HCT116 (cell line): Measurements from ENCODE around the gene PEDS1. TPM values are rescaled to one million over a fixed set of nuclear protein-coding genes. Genes with fewer than 3 reads are reported as not detected.
A peak's percentile ranks its signal among the peaks of the same experiment; 100 is the strongest.

ENCODE experiments used
- ATAC-seq: fragments of 200-7000 bp; cut with Tn5 transposase; 2 replicates; pipeline ENCODE4 v1.9.1; 2020; ENCODE audit warnings: mild to moderate bottlenecking, moderate library complexity
- BruUV-seq: library from RNA; stranded (reverse); fragments of 400-500 nt; replicated peaks from 2 replicates; lab custom pipeline; 2021; lab: Mats Ljungman, UMichigan
- CTCF ChIA-PET: fragments of 300-600 bp; sonication (Branson Sonifier 250); formaldehyde crosslinking; loops from one replicate; lab custom pipeline; 2021; ENCODE audit warnings: antibody characterized with exemption; lab: Charles Lee
- POLR2A ChIA-PET: fragments of 300-600, 350-600 bp; sonication (Branson Sonifier 250); formaldehyde crosslinking; loops from one replicate; lab custom pipeline; 2021; ENCODE audit warnings: antibody characterized with exemption; lab: Charles Lee
- RAD21 ChIA-PET, 2 experiments: fragments of 300-600 bp; sonication (Branson Sonifier 250); formaldehyde crosslinking; loops; one replicate each; lab custom pipeline; 2023; ENCODE audit warnings: low total read pairs in 2 of 2; ENCODE audit not compliant: uncharacterized antibody in 2 of 2, unreplicated experiment in 2 of 2, low non-redundant PET in 1 of 2; lab: Charles Lee
- DNase-seq: peaks from one replicate; pipeline ENCODE4 v3.0.0-alpha.2; 2010; ENCODE audit warnings: low read depth, low spot score
- H2AFZ ChIP-seq: fragments of 200-600 bp; shearing (Covaris generic), sonication (generic); 2 replicates; pipeline ENCODE4 v1.6.1; 2017; ENCODE audit warnings: low read depth, mixed run types, mixed read lengths, antibody characterized with exemption, low read length; ENCODE audit not compliant: poor library complexity, severe bottlenecking
- H3K27ac ChIP-seq: 2 replicates; pipeline ENCODE4 v1.5.1; 2012; ENCODE audit warnings: low read depth, low read length
- H3K27me3 ChIP-seq: fragments of 200-600 bp; sonication (generic); 2 replicates; pipeline ENCODE4 v1.6.1; 2016; ENCODE audit warnings: mixed run types, low read length, mixed read lengths; ENCODE audit not compliant: insufficient read depth
- H3K36me3 ChIP-seq, 2 experiments: fragments of 200-500 bp in 1 of 2; fragments of 200-600 bp in 1 of 2; sonication (Bioruptor generic) in 1 of 2; sonication (generic) in 1 of 2; 2 replicates each; pipeline versions ENCODE4 v1.5.1 to v1.6.1; 2014 to 2016; ENCODE audit warnings: low read length in 2 of 2, inconsistent platforms in 1 of 2, mixed read lengths in 1 of 2, mixed run types in 1 of 2; ENCODE audit not compliant: insufficient read depth in 2 of 2, control insufficient read depth in 1 of 2
- H3K4me1 ChIP-seq, 2 experiments: fragments of 200-600 bp in 1 of 2; sonication (generic) in 1 of 2; 2 replicates each; pipeline versions ENCODE4 v1.5.1 to v1.6.1; 2012 to 2017; ENCODE audit warnings: low read length in 2 of 2, inconsistent platforms in 1 of 2, mild to moderate bottlenecking in 1 of 2, mixed read lengths in 1 of 2, mixed run types in 1 of 2, moderate library complexity in 1 of 2; ENCODE audit not compliant: insufficient read depth in 2 of 2, control insufficient read depth in 1 of 2
- H3K4me2 ChIP-seq: fragments of 200-600 bp; sonication (generic); 2 replicates; pipeline ENCODE4 v1.6.1; 2017; ENCODE audit warnings: mixed run types, low read length, mixed read lengths
- H3K4me3 ChIP-seq, 2 experiments: fragments of 200-600 bp in 1 of 2; sonication (generic) in 1 of 2; replicated peaks in 1 of 2; 2 replicates each; pipeline ENCODE4 v1.5.1; 2011 to 2016; ENCODE audit warnings: low read length in 2 of 2, control low read depth in 1 of 2, low read depth in 1 of 2, mild to moderate bottlenecking in 1 of 2, mixed read lengths in 1 of 2, mixed run types in 1 of 2
- H3K79me2 ChIP-seq: fragments of 200-600 bp; sonication (generic); 2 replicates; pipeline ENCODE4 v1.6.1; 2017; ENCODE audit warnings: mild to moderate bottlenecking, mixed run types, low read length, moderate library complexity, mixed read lengths; ENCODE audit not compliant: insufficient read depth
- H3K9ac ChIP-seq: fragments of 200-600 bp; sonication (generic); 2 replicates; pipeline ENCODE4 v1.6.1; 2016; ENCODE audit warnings: low read length, mixed read lengths
- H3K9me2 ChIP-seq: fragments of 200-600 bp; sonication (generic), shearing (Covaris generic); 2 replicates; pipeline ENCODE4 v1.6.1; 2017; ENCODE audit warnings: mixed run types, mild to moderate bottlenecking, moderate library complexity; ENCODE audit not compliant: insufficient read depth
- H3K9me3 ChIP-seq, 2 experiments: fragments of 200-500 bp in 1 of 2; fragments of 200-600 bp in 1 of 2; sonication (Bioruptor generic) in 1 of 2; sonication (generic) in 1 of 2; 2 replicates each; pipeline ENCODE4 v1.6.1; 2014 to 2017; ENCODE audit warnings: low read length in 2 of 2, mixed read lengths in 2 of 2, inconsistent platforms in 1 of 2, low read depth in 1 of 2, mild to moderate bottlenecking in 1 of 2, mixed run types in 1 of 2, moderate library complexity in 1 of 2; ENCODE audit not compliant: control insufficient read depth in 1 of 2, insufficient read depth in 1 of 2
- H4K20me1 ChIP-seq: fragments of 200-600 bp; sonication (generic), shearing (Covaris generic); 2 replicates; pipeline ENCODE4 v1.6.1; 2017; ENCODE audit warnings: mixed run types, mild to moderate bottlenecking, moderate library complexity; ENCODE audit not compliant: insufficient read depth
- CBX3 ChIP-seq: IDR thresholded peaks from 2 replicates; pipeline ENCODE4 v1.6.1; 2012; ENCODE audit warnings: low read depth
- CEBPB ChIP-seq: IDR thresholded peaks from 2 replicates; pipeline ENCODE4 v1.6.1; 2012; ENCODE audit warnings: low read depth
- CTCF ChIP-seq, 3 experiments: fragments of 200-600 bp in 1 of 3; sonication (generic) in 1 of 3; IDR thresholded peaks in 2 of 3; conservative IDR thresholded peaks in 1 of 3; 2 replicates each; pipeline ENCODE4 v1.5.1; 2012 to 2017; ENCODE audit warnings: low read depth in 2 of 3, low read length in 2 of 3, antibody characterized with exemption in 1 of 3, borderline replicate concordance in 1 of 3, control low read depth in 1 of 3, mild to moderate bottlenecking in 1 of 3, mixed read lengths in 1 of 3, mixed run types in 1 of 3, moderate library complexity in 1 of 3; ENCODE audit not compliant: insufficient read depth in 1 of 3
- POLR2A ChIP-seq: IDR thresholded peaks from 2 replicates; pipeline ENCODE4 v1.7.0; 2011; ENCODE audit warnings: borderline replicate concordance; ENCODE audit not compliant: insufficient read depth, insufficient read length; ENCODE audit errors: extremely low read depth
- POLR2AphosphoS5 ChIP-seq: IDR thresholded peaks from 2 replicates; pipeline ENCODE4 v1.6.1; 2011; ENCODE audit warnings: mild to moderate bottlenecking, low read depth, low read length, moderate library complexity
- RAD21 ChIP-seq: IDR thresholded peaks from 2 replicates; pipeline ENCODE4 v1.6.1; 2012; ENCODE audit warnings: low read depth, mild to moderate bottlenecking
- SP1 ChIP-seq: IDR thresholded peaks from 2 replicates; pipeline ENCODE4 v1.6.1; 2012; ENCODE audit warnings: low read depth
- SRF ChIP-seq: IDR thresholded peaks from 2 replicates; pipeline ENCODE4 v1.6.1; 2012; ENCODE audit warnings: low read depth
- ZBTB33 ChIP-seq: IDR thresholded peaks from 2 replicates; pipeline ENCODE4 v1.6.1; 2011; ENCODE audit warnings: mild to moderate bottlenecking, low read length, moderate library complexity; ENCODE audit not compliant: insufficient replicate concordance; ENCODE audit errors: extremely low read depth
- ZNF274 ChIP-seq: fragments of 200-500 bp; sonication (Bioruptor generic); IDR thresholded peaks from 2 replicates; pipeline ENCODE4 v1.6.1; 2014; ENCODE audit warnings: mild to moderate bottlenecking, low read depth, low read length, inconsistent platforms
- intact Hi-C: fragments of 100-400 bp; cut with micrococcal nuclease; formaldehyde crosslinking; loops from 2 replicates; pipeline ENCODE4 v1.10.0; 2022
- total RNA-seq: library from RNA; stranded (reverse); gene quantifications from one replicate; pipeline ENCODE4 v1.2.1, GENCODE V29; 2021; ENCODE audit not compliant: unreplicated experiment

The PEDS1 gene
- total RNA-seq, 1 experiment from 2014 or later: 31.9 TPM

GRCh38 chr20:50120935-50121693, 32.4 kb downstream of the PEDS1 start:
- Histone ChIP-seq H2AFZ (no peak overlapping the region), H3K27ac (no peak overlapping the region), H3K9me2 (no peaks in the 10 kb centered on the region), H3K4me3 (no peak overlapping the region), H3K36me3 (peaks cover 8 to 18% of the 10 kb centered on the region in 2 experiments; a peak in 3 of 4 replicates), H3K27me3 (no peaks in the 10 kb centered on the region), H3K4me2 (no peak overlapping the region), H3K79me2 (0 out of 2 replicates have a peak, but pooled peaks cover 2% of the 10 kb centered on the region), H4K20me1 (no peaks in the 10 kb centered on the region), H3K9ac (no peak overlapping the region), H3K9me3 (no peaks in the 10 kb centered on the region), H3K4me1 (peaks cover 3 to 13% of the 10 kb centered on the region in 2 experiments; a peak in 1 of 4 replicates)
- TF ChIP-seq POLR2A (no peak), SRF (no peak), ZNF274 (no peak), CEBPB (no peak), POLR2AphosphoS5 (peak; percentile 51), SP1 (no peak), CTCF (IDR thresholded peaks at IDR 0.05 in 2 of 3, conservative IDR thresholded peaks at IDR 0.05 in 1 of 3; ENCODE audit: borderline replicate concordance in 1 of 3, insufficient read depth in 1 of 3, low read depth in 2 of 3, low read length in 2 of 3) (peak; percentile 90 to 96 (median 95)), CBX3 (peak; percentile 45; the same call in 1 of the 2 replicates), RAD21 (peak; percentile 97), ZBTB33 (no peak)
- ChIA-PET RAD21 (interaction anchor here (0.5 to 3.0 kb wide), 10 partner anchors 37 to 65 kb away, joined by 4 to 19 read pairs (median 8); no protein-coding TSS in a partner anchor), CTCF (interaction anchor here (0.6 to 4.9 kb wide), 14 partner anchors 12 to 343 kb away, joined by 3 to 78 read pairs (median 6); partner anchors contain the start of gene PEDS1), POLR2A (interaction anchor here (0.5 to 2.4 kb wide), 5 partner anchors 31 to 56 kb away, joined by 3 to 5 read pairs (median 3); no protein-coding TSS in a partner anchor)
- peak; percentile 72 for ATAC-seq
- no TSS peak for BruUV-seq
- intact Hi-C loops: loop anchor here (1.0 to 5.0 kb wide), 3 partner anchors 48 to 341 kb away; no protein-coding TSS in a partner anchor
- peak; percentile 56 for DNase-seq
